Lung (tissue), 12 donors: ENCODE results near the gene MYBPH. TPM values are rescaled to one million over a fixed set of nuclear protein-coding genes. Genes with fewer than 3 reads are reported as not detected.

Experiments used
- ATAC-seq: fragments of 200-7000 bp; cut with Tn5 transposase; one replicate; pipeline ENCODE4 v1.9.1; 2020; ENCODE audit warnings: moderate number of reproducible peaks; ENCODE audit not compliant: insufficient read depth, low FRiP score
- DNase-seq, 3 donors: peaks; one replicate each; pipeline ENCODE4 v3.0.0-alpha.2; 2013 to 2017
- H3K27ac ChIP-seq, 2 donors: one replicate each; pipeline ENCODE4 v1.5.1; 2013; ENCODE audit warnings: mild to moderate bottlenecking in 2 of 2, moderate library complexity in 2 of 2, control low read depth in 1 of 2, inconsistent platforms in 1 of 2, low read depth in 1 of 2, low read length in 1 of 2
- H3K27me3 ChIP-seq, 3 donors: one replicate each; pipeline ENCODE4 v1.5.1; 2013; ENCODE audit warnings: low read length in 2 of 3; ENCODE audit not compliant: control insufficient read depth in 3 of 3, insufficient read depth in 3 of 3
- H3K36me3 ChIP-seq, 4 donors: one replicate each; pipeline ENCODE4 v1.5.1; 2013; ENCODE audit warnings: low read length in 4 of 4, mild to moderate bottlenecking in 1 of 4, moderate library complexity in 1 of 4; ENCODE audit not compliant: control insufficient read depth in 4 of 4, insufficient read depth in 4 of 4
- H3K4me1 ChIP-seq, 5 donors: one replicate each; pipeline ENCODE4 v1.5.1; 2013; ENCODE audit warnings: low read length in 5 of 5, mild to moderate bottlenecking in 2 of 5, moderate library complexity in 1 of 5; ENCODE audit not compliant: control insufficient read depth in 5 of 5, insufficient read depth in 5 of 5
- H3K4me3 ChIP-seq: one replicate; pipeline ENCODE4 v1.5.1; 2013; ENCODE audit warnings: mild to moderate bottlenecking, control low read depth, moderate library complexity
- H3K9ac ChIP-seq, 2 donors: one replicate each; pipeline ENCODE4 v1.5.1; 2013; ENCODE audit warnings: low read length in 2 of 2, control low read depth in 1 of 2; ENCODE audit not compliant: insufficient read depth in 1 of 2
- H3K9me3 ChIP-seq, 4 donors: one replicate each; pipeline ENCODE4 v1.5.1; 2013; ENCODE audit warnings: low read length in 3 of 4, mild to moderate bottlenecking in 1 of 4, moderate library complexity in 1 of 4; ENCODE audit not compliant: control insufficient read depth in 4 of 4, insufficient read depth in 3 of 4
- CTCF ChIP-seq: IDR thresholded peaks from 2 replicates; pipeline ENCODE4 v1.5.1; 2012; ENCODE audit warnings: mild to moderate bottlenecking; ENCODE audit errors: control extremely low read depth, extremely low read depth
- WGBS, 2 donors: extraction: QIAGEN DNeasy Blood & Tissue Kit; methylation state at CpG; one replicate each; pipeline ENCODE4 v1.1.7; 2013; 5-methylcytosine and 5-hydroxymethylcytosine counted together
- polyA plus RNA-seq, 2 donors: library from polyadenylated mRNA; stranded (reverse); fragments of 200-250 nt; gene quantifications; one replicate each; pipeline ENCODE4 v1.2.1, GENCODE V29; 2013
- total RNA-seq, 2 donors: library from RNA; depleted of rRNA in 1 of 2; stranded (reverse); fragments of >200 nt in 1 of 2; gene quantifications; one replicate each; pipeline ENCODE4 v1.2.1, GENCODE V29; 2014 to 2021
- donor health status: control.
- donor health status: control.
- donor health status: Bipolar disorder and iron deficiency.
- donor health status: healthy.
- donor health status: DM: yes; HTN: yes; CAD: no.

MYBPH gene
- total and polyA plus RNA-seq, 4 donors, result 0.16 to 0.41 TPM; not detected in 2

GRCh38 chr1:203127666-203128430, 47.8 kb downstream of the MYBPH start, which contains the start of gene ADORA1:
TSS of gene ADORA1 (plus strand) at chr1:203127726. CDS start at chr1:203128842, 1,116 bp downstream.
- WGBS, 2 donors, result 1% methylated on average over 34 to 51 of the region's 51 CpGs

GRCh38 chr1:203126866-203127665, 48.6 kb downstream of the MYBPH start:
- no peak for DNase-seq
- Histone ChIP-seq H3K27me3 (peaks cover 0 to 7% (median 5%) of the 10 kb centered on the region in 3 donors), H3K9ac (no peak overlapping the region), H3K9me3 (no peaks in the 10 kb centered on the region), H3K4me1 (peaks cover 0 to 38% (median 2%) of the 10 kb centered on the region in 5 donors), H3K36me3 (no peaks in the 10 kb centered on the region), H3K27ac (no peak overlapping the region), H3K4me3 (no peak overlapping the region)
- TF ChIP-seq CTCF, result no peak
- WGBS, 2 donors, result 16 to 19% methylated on average over 11 to 12 of the region's 12 CpGs
- ATAC-seq, result no peak

More at GRCh38 chr1:203127666-203128430, 47.8 kb downstream of the MYBPH start, which contains the start of gene ADORA1:
- no peak for TF ChIP-seq CTCF
- H3K27ac ChIP-seq, result peak within 1 kb of the TSS in 1 of 2 donors; percentile 74
- H3K27me3 ChIP-seq, result peaks cover 0 to 7% (median 5%) of the 10 kb centered on the region in 3 donors
- peaks cover 0 to 38% (median 2%) of the 10 kb centered on the region in 5 donors for H3K4me1 ChIP-seq
- no peaks in the 10 kb centered on the region for H3K9me3 ChIP-seq
- ATAC-seq (peak; percentile 75), DNase-seq (peak; percentile 64 to 73 (median 73))
- no peak within 1 kb of the TSS for H3K4me3 ChIP-seq
- no peak within 1 kb of the TSS for H3K9ac ChIP-seq
- H3K36me3 ChIP-seq, result no peaks in the 10 kb centered on the region

GRCh38 chr1:203126151-203126865, 49.3 kb downstream of the MYBPH start:
- no peaks in the 10 kb centered on the region for H3K9me3 ChIP-seq
- H3K9ac ChIP-seq, result no peak overlapping the region
- TF ChIP-seq CTCF, result no peak
- ATAC-seq (no peak), DNase-seq (peak in 2 of 3 donors; percentile 55 to 58)
- H3K27ac ChIP-seq, result no peak overlapping the region
- peaks cover 0 to 7% (median 5%) of the 10 kb centered on the region in 3 donors for H3K27me3 ChIP-seq
- H3K4me1 ChIP-seq, result peaks cover 0 to 38% (median 2%) of the 10 kb centered on the region in 5 donors
- no peaks in the 10 kb centered on the region for H3K36me3 ChIP-seq
- no peak overlapping the region for H3K4me3 ChIP-seq
- 27 to 29% methylated on average over 8 of the region's 8 CpGs for WGBS, 2 donors
